ENCODE results near the gene ACOXL. TPM values are rescaled to one million over a fixed set of nuclear protein-coding genes. Genes with fewer than 3 reads are reported as not detected.

ACOXL gene
- total and polyA plus RNA-seq, 9 of the 15 experiments (the other 6 are each of a cell fraction or from before 2014, with no cell fraction given), result 0.31 to 0.56 TPM; not detected in 7

DNA sequence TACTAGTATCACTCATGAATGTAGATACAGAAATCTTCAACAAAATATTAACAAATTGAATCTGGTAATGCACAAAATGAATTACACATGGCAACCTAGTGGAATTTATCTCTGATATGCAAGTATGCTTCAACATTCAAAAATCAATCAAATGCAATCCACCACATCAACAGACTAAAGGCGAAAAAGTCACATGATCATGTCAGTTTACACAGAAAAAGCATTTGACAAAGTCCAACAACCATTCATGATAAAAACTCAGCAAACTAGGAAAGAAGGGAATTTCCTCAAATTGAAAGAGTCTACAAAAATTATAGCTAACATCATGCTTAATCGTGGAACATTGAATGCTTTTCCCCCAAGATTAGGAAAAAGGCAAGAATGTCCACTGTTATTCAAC is 237.8 kb downstream of the ACOXL start:
- no TSS peak for BruUV-seq (replicated peaks)

DNA sequence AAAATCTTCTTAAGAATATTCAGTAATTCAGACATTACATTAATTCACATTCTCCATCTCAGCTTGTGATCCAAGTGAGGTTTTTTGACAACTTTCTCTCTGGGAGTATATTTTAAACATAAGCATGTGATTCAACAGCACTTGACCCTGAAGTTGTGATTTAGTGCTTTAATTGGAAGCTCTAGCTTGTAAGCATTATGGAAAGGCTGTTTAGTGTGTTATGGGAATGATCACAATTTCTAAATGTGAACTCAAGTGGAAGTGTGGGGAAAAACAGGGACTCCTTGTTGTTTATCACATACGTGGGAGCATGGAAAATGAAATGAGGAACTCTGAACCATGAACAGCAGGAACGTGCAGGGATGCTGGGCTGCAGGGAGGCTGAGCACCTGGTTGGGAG is 239.4 kb downstream of the ACOXL start:
- Histone ChIP-seq H3K9me3 (replicated peaks; ENCODE audit: control insufficient read depth, insufficient read depth, low read depth, low read length) (no peaks in the 10 kb centered on the region), H3K4me1 (replicated peaks in 1 of 2; ENCODE audit: control insufficient read depth in 2 of 2, insufficient read depth in 2 of 2, low read length in 2 of 2) (no peaks in the 10 kb centered on the region), H3K4me3 (no peak overlapping the region), H3K4me2 (ENCODE audit: insufficient read depth, low read length) (no peak overlapping the region), H4K20me1 (replicated peaks; ENCODE audit: control insufficient read depth, insufficient read depth, low read length) (no peaks in the 10 kb centered on the region), H2AFZ (ENCODE audit: low read depth, low read length) (no peak overlapping the region), H3K27ac (ENCODE audit: extremely low read depth, low read depth, low read length) (no peak overlapping the region), H3K9ac (ENCODE audit: insufficient read depth in 1 of 2, low read depth in 2 of 2, low read length in 2 of 2) (no peak overlapping the region), H3K27me3 (ENCODE audit: control insufficient read depth in 2 of 2, insufficient read depth in 2 of 2, low read length in 2 of 2) (peaks cover 7 to 9% of the 10 kb centered on the region in 2 experiments; a peak in 3 of 5 replicates), H3K36me3 (ENCODE audit: control insufficient read depth, insufficient read depth, low read length) (no peaks in the 10 kb centered on the region), H3K9me1 (ENCODE audit: control insufficient read depth, insufficient read depth, low read length) (no peaks in the 10 kb centered on the region), H3K79me2 (ENCODE audit: control insufficient read depth, insufficient read depth, low read length) (no peaks in the 10 kb centered on the region)
- POLR2A ChIA-PET, result no interaction called here
- no peak for TF ChIP-seq TAF15 (IDR thresholded peaks at IDR 0.05; ENCODE audit: low read depth, low read length)
- TF ChIP-seq, protein P1, sequence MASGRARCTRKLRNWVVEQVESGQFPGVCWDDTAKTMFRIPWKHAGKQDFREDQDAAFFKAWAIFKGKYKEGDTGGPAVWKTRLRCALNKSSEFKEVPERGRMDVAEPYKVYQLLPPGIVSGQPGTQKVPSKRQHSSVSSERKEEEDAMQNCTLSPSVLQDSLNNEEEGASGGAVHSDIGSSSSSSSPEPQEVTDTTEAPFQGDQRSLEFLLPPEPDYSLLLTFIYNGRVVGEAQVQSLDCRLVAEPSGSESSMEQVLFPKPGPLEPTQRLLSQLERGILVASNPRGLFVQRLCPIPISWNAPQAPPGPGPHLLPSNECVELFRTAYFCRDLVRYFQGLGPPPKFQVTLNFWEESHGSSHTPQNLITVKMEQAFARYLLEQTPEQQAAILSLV (tag; IDR thresholded peaks at IDR 0.05), result no peak
- TF ChIP-seq, protein P2, sequence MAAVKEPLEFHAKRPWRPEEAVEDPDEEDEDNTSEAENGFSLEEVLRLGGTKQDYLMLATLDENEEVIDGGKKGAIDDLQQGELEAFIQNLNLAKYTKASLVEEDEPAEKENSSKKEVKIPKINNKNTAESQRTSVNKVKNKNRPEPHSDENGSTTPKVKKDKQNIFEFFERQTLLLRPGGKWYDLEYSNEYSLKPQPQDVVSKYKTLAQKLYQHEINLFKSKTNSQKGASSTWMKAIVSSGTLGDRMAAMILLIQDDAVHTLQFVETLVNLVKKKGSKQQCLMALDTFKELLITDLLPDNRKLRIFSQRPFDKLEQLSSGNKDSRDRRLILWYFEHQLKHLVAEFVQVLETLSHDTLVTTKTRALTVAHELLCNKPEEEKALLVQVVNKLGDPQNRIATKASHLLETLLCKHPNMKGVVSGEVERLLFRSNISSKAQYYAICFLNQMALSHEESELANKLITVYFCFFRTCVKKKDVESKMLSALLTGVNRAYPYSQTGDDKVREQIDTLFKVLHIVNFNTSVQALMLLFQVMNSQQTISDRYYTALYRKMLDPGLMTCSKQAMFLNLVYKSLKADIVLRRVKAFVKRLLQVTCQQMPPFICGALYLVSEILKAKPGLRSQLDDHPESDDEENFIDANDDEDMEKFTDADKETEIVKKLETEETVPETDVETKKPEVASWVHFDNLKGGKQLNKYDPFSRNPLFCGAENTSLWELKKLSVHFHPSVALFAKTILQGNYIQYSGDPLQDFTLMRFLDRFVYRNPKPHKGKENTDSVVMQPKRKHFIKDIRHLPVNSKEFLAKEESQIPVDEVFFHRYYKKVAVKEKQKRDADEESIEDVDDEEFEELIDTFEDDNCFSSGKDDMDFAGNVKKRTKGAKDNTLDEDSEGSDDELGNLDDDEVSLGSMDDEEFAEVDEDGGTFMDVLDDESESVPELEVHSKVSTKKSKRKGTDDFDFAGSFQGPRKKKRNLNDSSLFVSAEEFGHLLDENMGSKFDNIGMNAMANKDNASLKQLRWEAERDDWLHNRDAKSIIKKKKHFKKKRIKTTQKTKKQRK (IDR thresholded peaks at IDR 0.05; ENCODE audit: borderline replicate concordance, low read depth, low read length), result no peak
- DNase-seq (ENCODE audit: extremely low read depth in 1 of 4, low spot score in 3 of 4) (no peak), ATAC-seq (no peak), FAIRE-seq (no peak)
- intact Hi-C loops (cut with micrococcal nuclease), result no loop called here
- in situ Hi-C loops (cut with MboI), result no loop called here
- WGBS (ENCODE audit: insufficient coverage, low coverage, missing lambda C conversion rate), result 0% methylated on average over 2 of the region's 2 CpGs
- CTCF ChIA-PET (ENCODE audit: low intra/inter-chr PET ratio), result no interaction called here
- BruUV-seq (replicated peaks), result no TSS peak

More for the DNA sequence above, 237.8 kb downstream of the ACOXL start:
- Histone ChIP-seq H3K4me1 (replicated peaks in 1 of 2; ENCODE audit: control insufficient read depth in 2 of 2, insufficient read depth in 2 of 2, low read length in 2 of 2) (no peaks in the 10 kb centered on the region), H3K27me3 (ENCODE audit: control insufficient read depth in 2 of 2, insufficient read depth in 2 of 2, low read length in 2 of 2) (peaks cover 0 to 14% of the 10 kb centered on the region in 2 experiments; a peak in 2 of 5 replicates), H3K9ac (ENCODE audit: insufficient read depth in 1 of 2, low read depth in 2 of 2, low read length in 2 of 2) (no peak overlapping the region), H3K79me2 (ENCODE audit: control insufficient read depth, insufficient read depth, low read length) (no peaks in the 10 kb centered on the region), H2AFZ (ENCODE audit: low read depth, low read length) (no peak overlapping the region), H3K36me3 (ENCODE audit: control insufficient read depth, insufficient read depth, low read length) (no peaks in the 10 kb centered on the region), H3K4me2 (ENCODE audit: insufficient read depth, low read length) (no peak overlapping the region), H3K9me1 (ENCODE audit: control insufficient read depth, insufficient read depth, low read length) (no peaks in the 10 kb centered on the region), H3K4me3 (no peak overlapping the region), H3K27ac (ENCODE audit: extremely low read depth, low read depth, low read length) (no peak overlapping the region), H4K20me1 (replicated peaks; ENCODE audit: control insufficient read depth, insufficient read depth, low read length) (no peaks in the 10 kb centered on the region), H3K9me3 (replicated peaks; ENCODE audit: control insufficient read depth, insufficient read depth, low read depth, low read length) (no peaks in the 10 kb centered on the region)
- intact Hi-C loops (cut with micrococcal nuclease), result no loop called here
- in situ Hi-C loops (cut with MboI), result no loop called here
- DNase-seq (ENCODE audit: extremely low read depth in 1 of 4, low spot score in 3 of 4), result no peak
- WGBS (ENCODE audit: insufficient coverage, low coverage, missing lambda C conversion rate), result 0% methylated on average over 2 of the region's 2 CpGs
- POLR2A ChIA-PET, result interaction anchor here (0.5 to 1.6 kb wide), 3 partner anchors 13 to 1511 kb away, joined by 3 to 4 read pairs (median 3); no protein-coding TSS in a partner anchor
- CTCF ChIA-PET (ENCODE audit: low intra/inter-chr PET ratio), result no interaction called here
- TF ChIP-seq CREBBP (IDR thresholded peaks at IDR 0.05; ENCODE audit: low read depth, low read length), result no peak
- TF ChIP-seq, protein P3, sequence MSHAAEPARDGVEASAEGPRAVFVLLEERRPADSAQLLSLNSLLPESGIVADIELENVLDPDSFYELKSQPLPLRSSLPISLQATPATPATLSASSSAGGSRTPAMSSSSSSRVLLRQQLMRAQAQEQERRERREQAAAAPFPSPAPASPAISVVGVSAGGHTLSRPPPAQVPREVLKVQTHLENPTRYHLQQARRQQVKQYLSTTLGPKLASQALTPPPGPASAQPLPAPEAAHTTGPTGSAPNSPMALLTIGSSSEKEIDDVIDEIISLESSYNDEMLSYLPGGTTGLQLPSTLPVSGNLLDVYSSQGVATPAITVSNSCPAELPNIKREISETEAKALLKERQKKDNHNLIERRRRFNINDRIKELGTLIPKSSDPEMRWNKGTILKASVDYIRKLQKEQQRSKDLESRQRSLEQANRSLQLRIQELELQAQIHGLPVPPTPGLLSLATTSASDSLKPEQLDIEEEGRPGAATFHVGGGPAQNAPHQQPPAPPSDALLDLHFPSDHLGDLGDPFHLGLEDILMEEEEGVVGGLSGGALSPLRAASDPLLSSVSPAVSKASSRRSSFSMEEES (CRISPR knock-in tag; IDR thresholded peaks at IDR 0.05), result peak; percentile 76
- ATAC-seq, result no peak
- no peak for FAIRE-seq

All from K562 (cell line).